HuH-7.5 (cell line): ENCODE measurements around the gene SHOC2.

ENCODE experiments used
- DNase-seq: peaks from one replicate; pipeline ENCODE4 v3.0.0; 2011; ENCODE audit warnings: low spot score

SHOC2 gene

DNA sequence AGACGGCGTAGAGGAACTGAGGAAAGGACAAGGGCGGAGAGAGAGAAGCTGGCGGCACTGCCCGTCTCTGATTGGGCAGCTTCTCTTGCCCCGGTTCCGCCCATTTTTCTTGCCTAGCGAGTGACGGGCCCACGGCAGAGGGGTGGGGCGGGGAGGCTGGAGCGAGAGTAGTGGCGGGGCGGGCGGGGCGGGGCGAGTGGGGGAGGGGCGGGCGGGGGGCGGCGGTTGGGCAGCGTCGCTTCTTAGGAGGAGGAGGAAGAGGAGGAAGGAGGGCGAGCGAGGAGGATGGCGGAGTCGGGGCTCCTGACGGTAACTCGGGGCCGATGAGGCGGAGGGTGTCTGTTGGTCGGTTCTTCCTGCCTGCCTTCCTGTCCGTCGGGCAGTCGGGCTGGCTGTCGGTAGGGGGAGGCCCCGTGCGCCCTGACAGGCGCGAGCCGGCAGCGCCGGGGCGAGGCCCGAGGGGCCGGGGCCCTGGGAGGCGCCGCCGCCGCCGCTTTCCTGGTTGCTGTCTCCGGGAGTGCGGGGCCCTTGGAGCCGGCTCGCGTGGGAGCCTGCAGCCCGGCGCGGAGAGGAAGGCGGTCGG is at the start of gene SHOC2:
Gene SHOC2 (plus strand): TSS at position 256 of the 583 bp plus-strand sequence. CDS start 44,755 bp downstream, outside the sequence.
- DNase-seq: peak; percentile 84

DNA sequence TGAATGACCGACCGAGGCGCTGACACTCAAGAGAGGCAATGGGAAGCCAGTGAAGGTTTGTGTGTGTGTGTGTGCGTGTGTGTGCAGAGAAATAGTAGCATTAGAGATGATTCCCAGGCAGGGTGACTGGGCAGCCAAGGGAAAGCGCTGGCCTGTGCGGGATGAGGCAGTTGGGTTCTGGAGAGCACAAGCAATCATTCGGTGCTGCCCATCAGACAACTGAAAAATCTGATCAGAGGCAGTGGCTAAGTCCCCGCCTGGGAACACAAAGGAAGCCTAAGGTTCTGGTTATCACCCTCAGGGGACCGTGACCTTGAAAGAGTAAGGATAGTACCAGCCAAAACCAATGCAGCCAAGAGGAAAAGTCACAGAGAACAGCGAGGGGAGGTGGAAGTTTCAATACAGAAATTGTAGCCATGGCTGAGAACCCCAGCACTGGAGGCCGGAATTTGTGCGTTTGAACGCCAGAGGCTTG is 48.5 kb upstream of the SHOC2 start:
- DNase-seq: no peak

DNA sequence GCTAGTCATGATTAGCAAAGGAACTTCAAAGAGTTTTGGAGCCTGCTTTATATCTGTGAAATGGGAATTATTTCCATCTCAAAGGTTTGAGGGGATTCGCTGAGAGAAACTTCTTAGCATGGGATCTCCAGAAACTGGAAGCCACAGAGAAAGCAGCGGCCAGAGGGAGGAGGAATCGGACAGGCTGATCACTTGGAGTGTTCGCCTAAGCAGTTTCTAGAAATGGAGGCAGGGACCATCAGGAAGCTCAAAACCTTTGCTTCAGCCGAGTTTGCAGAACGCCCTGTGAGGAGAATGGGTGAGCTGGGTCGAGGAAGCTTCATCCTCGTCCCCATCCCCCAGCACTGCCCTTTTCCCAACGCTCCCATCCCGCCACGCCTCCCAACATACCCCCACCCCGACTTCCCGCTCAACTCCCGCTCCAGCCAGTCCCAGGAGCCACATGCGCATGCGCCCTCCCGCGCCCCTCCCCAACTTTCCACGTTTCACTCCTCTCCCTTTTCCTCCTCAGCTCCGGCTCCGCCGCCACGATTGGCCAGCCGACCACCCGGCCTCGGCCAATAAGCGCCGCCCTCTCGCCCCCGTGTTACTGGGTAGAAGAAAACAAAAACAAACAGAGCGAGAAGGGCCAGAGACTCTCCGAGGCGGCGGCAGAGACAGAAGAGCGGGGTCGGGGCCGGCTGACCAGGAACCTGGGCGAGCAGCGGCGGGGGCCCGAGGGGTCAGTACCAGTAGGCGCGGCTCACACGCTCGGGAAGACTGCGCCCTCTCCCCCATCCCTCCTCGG is 47.9 kb upstream of the SHOC2 start, which contains the start of gene PDCD4:
Gene PDCD4 (plus strand): TSS at position 631 of the 787 bp plus-strand sequence. CDS start 4,100 bp downstream, outside the sequence.
- peak; percentile 74 for DNase-seq

DNA sequence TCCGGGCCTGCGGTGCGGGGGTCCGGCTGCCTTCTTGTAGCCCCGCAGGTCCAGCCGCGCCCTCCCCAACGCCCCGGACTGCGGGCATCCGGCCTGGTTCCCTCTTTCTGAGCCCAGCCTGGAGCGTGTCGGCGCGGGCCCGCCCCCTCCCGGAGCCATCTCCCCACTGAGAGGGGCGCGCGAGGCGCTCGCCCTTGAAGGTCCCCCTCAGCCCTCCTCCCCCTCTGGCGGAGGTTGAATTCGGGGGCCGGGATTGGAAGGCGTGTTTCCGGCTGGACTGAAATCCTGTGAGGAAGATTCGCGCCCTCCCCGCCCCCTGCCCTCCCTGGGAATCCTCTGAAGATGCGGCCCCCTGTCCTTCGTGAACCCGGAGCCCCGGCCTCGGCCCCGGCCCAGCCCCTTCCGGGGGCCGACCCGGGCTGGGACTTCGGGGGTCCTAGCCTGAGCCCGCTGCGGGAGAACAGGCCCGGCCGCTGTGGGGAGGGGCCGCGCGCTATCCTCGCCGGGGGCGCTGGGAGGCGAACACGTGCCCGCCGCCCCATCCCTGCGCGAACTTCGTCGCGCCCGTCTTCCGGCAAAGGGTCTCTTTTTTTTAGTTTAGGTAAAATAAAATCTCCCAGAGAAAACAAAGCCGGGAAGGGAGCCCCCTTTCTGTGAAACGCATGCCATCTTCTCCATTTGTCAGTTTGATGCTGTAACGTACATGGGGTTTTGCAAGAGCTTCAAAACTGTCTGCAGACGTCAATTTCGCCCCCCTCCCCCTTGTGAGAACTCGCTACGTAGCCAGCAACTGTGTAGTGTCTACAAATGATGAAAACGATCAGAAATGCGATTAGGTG is 47.0 kb upstream of the SHOC2 start:
- peak; percentile 20 for DNase-seq

DNA sequence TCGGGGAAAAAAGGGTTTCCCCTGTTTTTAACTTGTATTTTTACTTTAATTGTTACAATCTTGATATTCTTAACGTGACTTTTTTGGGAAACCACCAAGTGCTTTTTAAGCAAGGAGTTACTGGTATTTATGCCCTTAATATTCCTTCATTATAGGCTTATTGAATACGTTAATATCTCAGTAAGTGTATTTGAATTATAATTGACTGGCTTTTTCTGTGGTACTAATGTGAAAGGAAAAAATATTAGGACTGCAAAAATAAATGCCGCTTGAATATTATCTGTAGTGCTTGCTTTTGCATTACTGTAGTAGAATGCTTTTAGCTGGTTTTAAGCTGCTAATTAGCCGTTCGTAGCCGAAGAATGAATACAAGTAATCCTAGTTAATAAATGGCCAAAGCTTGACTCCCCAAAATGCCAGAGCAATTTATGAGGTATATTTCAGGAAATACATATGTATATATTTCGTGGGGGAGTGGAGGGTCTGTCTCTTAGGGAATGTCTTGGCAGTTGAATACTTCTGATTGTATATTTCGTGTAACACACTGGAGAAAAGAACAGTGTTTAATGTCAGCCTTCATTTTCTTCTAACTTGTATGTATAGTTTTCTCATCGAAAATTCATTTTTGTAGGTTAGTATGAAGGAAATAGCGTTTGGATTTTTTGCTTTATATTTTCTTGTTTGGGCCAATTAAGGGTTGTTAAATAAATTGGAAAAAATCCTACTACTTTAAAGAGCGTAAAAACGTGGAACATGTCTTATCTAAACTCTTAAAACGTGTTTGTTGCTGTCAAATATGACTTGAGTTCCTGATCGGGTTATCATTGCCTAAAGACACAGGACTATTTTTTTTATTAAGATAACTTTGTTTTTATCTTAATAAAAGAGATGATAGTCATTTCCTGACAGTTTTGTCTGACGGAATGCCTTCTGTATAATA is 46.1 kb upstream of the SHOC2 start:
- DNase-seq: no peak

DNA sequence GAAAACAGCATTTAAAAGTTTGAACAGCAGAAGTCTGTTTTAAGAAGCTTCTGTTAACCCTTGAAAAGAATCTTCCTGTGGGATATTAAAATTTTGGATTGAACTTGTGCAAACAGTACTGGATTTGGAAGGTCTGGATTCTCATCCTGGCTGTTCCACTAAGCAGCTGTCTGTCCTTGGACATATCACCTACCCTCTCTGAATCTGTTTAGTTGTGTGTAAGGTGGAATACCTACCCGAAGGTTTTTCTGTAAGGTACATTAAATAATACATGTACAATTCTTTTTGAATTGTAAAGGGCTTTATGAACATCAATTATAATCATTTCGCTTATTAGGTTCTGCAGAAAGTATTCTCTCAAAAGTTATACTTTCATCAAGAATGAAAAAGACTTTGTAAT is 45.5 kb upstream of the SHOC2 start:
- no peak for DNase-seq

DNA sequence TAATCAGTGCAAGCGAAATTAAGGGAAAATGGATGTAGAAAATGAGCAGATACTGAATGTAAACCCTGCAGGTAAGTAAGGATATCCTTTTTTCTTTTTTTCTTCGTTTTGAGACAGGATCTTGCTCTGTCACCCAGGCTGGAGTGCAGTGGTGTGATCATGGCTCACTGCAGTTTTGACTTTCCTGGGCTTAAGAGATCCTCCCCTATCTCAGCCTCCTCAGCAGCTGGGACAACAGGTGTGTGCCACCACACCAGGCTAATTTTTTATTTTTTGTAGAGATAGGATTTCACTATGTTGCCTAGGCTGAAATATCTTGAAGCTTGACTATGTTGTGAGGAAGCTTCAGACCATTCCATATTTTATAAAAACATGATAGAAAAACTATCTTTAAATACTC is 43.4 kb upstream of the SHOC2 start:
- DNase-seq: no peak

DNA sequence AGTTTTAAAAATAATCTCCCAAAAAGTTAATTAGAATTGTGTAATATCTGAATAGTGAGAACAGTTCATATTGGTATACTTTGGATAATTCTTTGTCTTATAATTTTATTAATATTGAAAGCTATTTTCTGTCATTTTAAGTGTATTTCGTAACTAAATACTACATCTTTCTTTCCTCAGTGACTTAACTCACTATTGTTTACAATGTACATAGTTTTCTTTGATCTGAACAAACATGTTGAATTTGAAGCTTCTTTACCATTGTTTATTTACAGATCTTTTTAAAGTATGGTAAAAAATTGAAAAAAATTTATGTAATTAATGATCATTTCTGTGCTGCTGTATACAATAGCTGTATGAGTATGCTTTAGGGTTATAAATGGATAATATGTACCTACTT is 42.6 kb upstream of the SHOC2 start:
- no peak for DNase-seq

DNA sequence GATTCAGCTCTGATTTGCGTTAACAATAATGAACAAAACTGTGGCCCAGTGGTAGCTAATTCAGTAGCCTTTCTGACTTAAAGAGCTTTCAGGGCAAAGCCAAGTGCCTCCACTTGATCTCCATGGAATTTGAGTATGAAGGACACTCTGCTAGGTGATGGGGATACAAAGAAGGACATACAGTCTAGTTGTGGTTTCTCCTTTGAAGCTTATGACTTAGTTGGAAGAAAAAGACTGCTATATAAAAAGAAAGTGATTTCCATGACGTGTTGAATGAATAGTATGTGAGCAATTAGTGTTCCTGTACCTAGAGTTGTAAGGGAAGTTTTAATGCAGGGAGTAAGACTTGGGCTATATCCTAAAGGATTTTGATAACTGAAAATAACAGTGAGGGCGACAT is 39.4 kb upstream of the SHOC2 start:
- DNase-seq: no peak

DNA sequence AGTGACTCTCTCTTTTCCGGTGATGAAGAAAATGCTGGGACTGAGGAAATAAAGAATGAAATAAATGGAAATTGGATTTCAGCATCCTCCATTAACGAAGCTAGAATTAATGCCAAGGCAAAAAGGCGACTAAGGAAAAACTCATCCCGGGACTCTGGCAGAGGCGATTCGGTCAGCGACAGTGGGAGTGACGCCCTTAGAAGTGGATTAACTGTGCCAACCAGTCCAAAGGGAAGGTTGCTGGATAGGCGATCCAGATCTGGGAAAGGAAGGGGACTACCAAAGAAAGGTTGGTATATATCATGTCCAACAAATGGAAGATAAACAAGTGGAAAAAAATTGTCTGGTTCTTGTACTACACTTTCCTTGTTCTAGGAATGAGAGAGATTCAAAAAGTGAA is 38.2 kb upstream of the SHOC2 start:
- DNase-seq: no peak

DNA sequence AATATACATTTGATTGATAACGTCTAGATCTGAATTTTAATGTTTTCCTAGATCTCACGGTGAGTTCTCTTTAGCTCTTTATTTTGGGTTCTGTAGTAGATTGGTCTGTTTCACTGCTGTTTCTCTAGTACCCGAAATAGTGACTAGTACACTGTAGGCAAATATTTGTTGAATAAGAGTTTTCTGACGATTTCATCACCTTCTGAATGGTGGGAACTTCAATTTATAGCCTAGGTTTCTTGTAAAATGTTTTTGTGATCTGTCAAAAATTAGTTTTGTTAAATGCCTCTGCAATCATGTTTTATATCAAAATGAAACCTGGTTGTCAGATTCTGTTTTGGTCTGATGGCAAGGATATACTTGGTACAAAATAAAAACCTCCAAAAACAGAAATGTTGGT is 37.5 kb upstream of the SHOC2 start:
- no peak for DNase-seq

DNA sequence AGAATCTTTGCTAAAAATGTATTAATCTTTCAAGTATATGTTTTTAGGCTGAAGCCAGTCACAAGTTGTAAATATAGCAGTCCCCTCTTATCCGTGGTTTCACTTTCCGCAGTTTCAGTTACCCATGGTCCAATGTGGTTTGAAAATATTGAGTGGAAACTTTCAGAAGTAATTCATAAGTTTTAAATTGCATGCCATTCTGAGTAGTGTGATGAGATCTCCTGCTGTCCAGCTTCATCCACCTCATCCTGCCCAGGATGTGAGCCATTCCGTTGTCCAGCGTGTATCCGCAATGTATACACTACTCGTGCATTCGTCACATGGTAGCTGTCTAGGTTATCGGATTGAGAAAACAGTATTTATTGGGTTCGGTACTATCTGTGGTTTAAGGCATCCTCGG is 35.5 kb upstream of the SHOC2 start:
- DNase-seq: no peak

DNA sequence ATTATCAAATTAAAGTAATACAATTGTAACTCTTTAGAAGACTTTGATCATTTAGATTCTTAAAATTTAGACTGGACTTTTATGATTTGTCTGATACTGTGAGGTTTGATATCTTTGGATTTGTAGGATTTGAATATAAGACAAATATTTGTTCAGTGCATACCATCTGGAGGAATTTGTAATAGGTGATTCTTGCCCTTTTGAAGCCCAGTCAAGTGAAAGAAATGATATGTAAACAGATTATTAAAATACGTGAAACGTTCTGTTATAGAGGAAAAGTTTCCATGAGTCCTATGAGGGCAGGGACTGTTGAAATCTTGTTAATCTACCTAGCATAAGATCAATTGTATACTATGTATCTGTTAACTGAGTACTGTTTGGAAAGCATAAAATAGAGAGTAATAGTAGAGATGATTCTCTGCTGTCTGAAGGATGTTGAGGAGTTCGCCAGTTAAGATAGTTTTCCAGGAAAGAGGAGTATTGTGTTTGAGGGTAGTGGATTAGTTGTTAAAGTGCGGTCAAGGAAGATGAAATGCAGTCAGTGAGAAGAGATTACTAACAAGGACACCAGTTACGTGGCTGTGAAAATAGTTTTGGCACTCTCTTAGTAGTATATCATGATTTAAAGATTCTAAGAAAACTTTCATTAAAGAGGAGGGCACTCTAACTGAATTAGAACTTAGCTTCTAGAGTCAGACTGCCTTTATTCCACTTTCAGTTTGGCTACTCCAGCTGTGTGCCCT is 33.3 kb upstream of the SHOC2 start:
- DNase-seq: no peak

DNA sequence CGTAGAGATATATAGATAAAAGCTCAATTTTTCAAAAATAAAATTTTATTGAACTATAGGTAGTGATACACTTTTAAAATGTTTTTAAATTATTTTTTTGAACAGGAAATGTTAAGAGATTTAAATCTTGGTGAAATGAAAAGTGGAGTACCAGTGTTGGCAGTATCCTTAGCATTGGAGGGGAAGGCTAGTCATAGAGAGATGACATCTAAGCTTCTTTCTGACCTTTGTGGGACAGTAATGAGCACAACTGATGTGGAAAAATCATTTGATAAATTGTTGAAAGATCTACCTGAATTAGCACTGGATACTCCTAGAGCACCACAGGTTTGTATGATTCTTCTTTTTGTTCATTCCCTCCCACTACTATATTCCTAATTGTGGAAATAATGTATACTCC is 31.8 kb upstream of the SHOC2 start:
- no peak for DNase-seq

DNA sequence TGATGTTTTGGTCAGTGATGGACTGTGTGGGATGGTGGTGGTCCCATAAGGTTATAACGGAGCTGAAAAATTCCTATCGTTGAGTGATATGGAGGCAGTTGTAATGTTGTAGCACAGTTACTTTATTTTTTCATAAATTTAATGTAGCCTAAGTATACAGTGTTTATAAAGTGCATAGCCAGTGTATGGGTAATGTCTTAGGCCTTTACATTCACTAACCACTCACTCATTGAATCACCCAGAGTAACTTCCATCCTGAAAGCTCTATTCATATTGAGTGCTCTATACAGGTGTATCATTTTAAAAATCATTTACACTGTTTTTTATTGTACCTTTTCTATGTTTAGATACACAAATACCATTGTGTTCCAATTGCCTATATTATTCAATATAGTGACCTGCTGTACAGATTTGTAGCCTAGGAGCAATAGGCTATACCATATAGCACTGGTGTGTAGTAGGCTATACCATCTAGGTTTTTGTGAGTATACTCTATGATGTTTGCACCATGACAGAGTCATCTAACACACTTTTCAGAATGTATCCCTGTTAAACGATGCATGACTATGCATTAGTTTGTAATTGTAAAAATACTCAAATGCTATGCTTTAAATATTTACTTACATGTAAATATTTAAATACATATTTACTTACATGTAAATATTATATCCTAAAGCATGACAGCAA is 26.7 kb upstream of the SHOC2 start:
- DNase-seq: no peak

DNA sequence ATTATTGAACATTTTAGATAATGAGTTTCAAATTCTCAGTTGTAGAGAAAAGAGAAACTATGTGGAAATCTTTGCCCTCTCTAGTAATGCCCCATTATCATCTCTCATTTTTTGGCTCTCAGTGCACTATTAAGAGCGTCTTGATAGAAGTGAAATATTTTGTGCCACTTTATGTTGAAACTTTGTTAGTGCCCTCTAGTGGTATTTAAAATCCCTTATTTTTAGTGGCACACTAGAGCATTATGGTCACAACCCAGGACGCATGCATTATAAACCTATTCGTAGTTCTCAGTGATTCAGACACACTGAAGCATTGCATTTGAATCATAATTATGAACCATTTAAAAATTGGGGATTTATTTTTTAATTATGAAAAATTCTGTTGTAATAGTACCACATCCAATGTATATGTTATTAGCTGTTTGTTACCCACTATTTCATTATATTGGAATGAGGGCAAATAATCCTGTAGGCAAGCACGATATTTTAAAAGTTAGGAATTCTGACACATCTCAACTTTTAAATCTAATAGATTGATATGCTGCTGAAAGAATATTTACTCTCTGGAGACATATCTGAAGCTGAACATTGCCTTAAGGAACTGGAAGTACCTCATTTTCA is 25.7 kb upstream of the SHOC2 start:
- DNase-seq: no peak

DNA sequence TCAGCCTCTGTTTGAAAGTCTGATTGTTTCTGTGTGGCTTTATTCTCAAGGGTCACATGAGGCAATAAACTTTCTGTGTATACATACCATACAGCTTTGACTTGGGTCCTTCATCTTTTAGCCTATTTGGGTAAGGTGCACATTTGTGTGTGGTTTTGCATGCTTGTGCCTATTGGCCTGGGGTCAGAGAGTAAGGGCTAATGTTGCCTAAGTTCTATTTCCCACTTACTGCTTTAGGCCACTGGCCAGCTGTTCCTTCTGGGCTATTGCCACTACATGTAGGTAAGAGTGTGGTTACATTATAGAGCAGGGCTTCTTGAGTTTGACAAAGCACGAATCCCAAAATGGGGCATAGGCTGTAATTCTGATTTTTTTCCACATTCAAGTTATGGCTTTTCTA is 22.2 kb upstream of the SHOC2 start:
- no peak for DNase-seq

DNA sequence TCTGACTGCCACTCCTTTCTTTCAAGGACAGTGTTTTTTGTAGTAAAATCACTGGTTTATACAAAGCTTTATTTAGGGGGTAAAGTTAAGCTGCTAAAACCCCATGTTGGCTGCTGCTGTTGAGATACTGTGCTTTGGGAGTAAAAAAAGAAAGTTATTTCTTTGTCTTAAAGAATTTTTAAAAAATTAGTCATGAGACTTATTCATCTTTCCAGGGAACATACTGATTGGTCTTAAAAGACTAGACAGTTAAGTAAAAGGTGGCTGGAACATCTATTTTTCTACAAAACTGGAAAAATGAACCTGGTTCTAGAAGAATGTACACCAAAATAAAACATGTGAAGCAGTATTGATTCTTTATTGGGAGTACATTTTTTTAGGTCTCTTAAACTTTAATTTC is 21.0 kb upstream of the SHOC2 start:
- DNase-seq: no peak

DNA sequence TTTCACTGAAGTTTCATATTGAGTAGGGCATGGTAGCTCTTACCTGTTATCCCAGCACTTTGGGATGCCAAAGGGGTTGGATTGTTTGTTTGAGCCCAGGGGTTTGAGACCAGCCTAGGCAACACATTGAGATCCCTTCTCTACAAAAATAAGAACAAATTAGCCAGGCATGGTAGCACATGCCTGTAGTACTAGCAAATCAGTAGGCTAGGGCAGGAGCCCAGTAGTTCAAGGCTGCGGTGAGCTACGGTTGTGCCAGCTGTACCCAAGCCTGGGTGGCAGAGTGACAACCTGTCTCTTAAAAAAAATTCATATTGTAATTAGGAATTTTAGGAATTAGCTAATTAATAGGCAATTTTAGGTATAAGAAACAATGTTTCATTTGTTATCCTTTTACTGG is 18.4 kb upstream of the SHOC2 start:
- DNase-seq: no peak
